Sigmoid colon (tissue), 3 donors: ENCODE measurements around the gene FCGR3B.
"Not testable (repeated sequence)": the region's sequence is repeated elsewhere in the genome, so short reads cannot be mapped to it uniquely, and the experiment has no call there.

Experiments
- CTCF ChIP-seq, 4 experiments: fragments of 450-650 bp in 3 of 4; fragments of 200-600 bp in 1 of 4; IDR thresholded peaks; one replicate each; pipeline ENCODE4 v1.5.1; 2016 to 2019; ENCODE audit warnings: antibody characterized with exemption in 4 of 4, mild to moderate bottlenecking in 3 of 4, moderate library complexity in 2 of 4
- POLR2A ChIP-seq, 2 donors: fragments of 450-650 bp; IDR thresholded peaks; one replicate each; pipeline ENCODE4 v1.6.1; 2016; ENCODE audit warnings: antibody characterized with exemption in 2 of 2, mild to moderate bottlenecking in 2 of 2, moderate library complexity in 2 of 2

- not testable (repeated sequence) for TF ChIP-seq POLR2A, CTCF (IDR thresholded peaks at IDR 0.05)
Observed at GRCh38 chr1:161647507-161648360, 16.8 kb upstream of the FCGR3B start.
